Femur (tissue), 1 donor: ENCODE data around the gene SLC16A6.
A peak's percentile ranks its signal among the peaks of the same experiment; 100 is the strongest.
"Not testable (repeated sequence)": the region's sequence is repeated elsewhere in the genome, so short reads cannot be mapped to it uniquely, and the experiment has no call there.

Source experiments
- DNase-seq: peaks from one replicate; pipeline ENCODE4 v3.0.0-alpha.2; 2017

The SLC16A6 gene, protein sequence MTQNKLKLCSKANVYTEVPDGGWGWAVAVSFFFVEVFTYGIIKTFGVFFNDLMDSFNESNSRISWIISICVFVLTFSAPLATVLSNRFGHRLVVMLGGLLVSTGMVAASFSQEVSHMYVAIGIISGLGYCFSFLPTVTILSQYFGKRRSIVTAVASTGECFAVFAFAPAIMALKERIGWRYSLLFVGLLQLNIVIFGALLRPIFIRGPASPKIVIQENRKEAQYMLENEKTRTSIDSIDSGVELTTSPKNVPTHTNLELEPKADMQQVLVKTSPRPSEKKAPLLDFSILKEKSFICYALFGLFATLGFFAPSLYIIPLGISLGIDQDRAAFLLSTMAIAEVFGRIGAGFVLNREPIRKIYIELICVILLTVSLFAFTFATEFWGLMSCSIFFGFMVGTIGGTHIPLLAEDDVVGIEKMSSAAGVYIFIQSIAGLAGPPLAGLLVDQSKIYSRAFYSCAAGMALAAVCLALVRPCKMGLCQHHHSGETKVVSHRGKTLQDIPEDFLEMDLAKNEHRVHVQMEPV

DNA sequence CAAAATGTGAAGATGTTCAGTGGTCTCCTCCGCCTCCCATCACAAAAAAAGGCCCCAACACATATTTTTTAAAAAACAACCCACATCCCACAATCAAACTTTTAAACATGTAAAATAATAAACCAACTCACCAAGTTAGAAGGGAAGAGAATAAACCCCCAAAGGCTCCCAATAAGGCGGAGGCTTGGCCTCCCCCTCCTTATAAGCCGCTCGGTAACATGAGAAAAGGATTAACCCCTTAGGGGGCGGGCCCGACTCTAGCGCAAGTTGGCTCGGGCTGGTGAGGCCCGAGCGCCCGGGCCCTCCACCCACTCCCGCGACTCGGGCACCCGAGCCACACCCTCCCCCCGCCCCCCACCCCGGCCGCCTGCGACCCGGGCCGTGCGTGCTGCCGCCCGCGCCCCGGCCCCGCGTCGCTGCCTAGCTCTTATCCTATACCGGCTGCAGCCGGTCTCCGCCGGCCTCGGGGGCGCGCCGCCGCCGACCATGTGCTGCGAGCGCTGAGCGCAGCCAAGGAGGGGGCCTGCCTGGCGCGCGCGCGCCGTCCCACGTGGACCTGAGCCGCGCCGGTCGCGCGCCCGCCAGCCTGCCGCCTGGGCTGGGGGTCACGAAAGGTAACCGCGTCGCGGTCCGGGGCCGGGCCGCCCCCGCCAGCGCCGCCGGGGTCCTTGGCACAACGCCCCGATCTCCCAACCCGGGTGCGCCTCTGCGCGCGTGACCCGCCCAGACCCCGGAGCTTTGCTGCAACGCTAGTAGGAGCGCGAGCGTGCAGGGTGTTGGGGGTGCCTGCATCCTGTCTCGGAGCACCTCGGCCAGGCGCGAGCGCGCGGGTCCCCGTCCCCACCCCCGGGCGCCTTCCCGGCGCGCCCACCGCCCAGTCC, at the start of gene SLC16A6, which contains the start of gene ARSG:
Gene SLC16A6, minus strand, starts transcription at position 173 of the 881 bp plus-strand sequence. CDS start 12,807 bp downstream, outside the sequence.
Gene ARSG, plus strand, starts transcription at position 541 of the 881 bp plus-strand sequence. CDS start 15,999 bp downstream, outside the sequence.
- DNase-seq = peak; percentile 77

DNA sequence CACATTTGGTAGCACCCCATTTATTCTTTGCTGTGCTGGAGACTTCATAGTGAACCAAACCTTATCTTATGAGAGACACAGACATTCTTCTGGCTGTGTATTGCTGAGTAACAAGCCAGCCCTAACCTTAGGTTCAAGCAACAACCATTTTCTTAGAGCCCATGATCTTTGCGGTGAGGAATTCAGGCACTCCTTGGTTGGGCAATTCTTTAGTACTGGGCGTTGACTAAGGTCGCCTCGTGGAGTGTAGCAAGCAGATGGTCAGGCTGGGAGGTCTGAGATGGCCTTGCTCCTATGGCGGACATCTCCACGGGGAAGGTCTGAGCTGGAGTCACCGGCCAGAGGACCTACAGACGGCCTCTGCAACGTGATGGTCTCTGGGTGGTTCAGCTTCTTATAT, 43.5 kb upstream of the SLC16A6 start:
- no peak for DNase-seq

DNA sequence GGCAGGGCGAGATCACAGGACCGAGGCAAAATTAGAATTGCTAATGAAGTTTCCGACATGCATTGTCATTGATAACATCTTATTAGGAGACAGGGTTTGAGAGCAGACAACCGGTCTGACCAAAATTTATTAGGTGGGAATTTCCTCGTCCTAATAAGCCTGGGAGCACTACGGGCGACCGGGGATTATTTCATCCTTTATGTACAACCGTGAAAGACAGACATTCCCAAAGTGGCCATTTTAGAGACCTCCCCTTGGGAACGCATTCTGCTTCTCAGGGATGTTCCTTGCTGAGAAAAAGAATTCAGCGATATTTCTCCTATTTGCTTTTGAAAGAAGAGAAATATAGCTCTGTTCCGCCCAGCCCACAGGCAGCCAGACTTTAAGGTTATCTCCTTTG, 41.0 kb upstream of the SLC16A6 start:
- not testable (repeated sequence) for DNase-seq

DNA sequence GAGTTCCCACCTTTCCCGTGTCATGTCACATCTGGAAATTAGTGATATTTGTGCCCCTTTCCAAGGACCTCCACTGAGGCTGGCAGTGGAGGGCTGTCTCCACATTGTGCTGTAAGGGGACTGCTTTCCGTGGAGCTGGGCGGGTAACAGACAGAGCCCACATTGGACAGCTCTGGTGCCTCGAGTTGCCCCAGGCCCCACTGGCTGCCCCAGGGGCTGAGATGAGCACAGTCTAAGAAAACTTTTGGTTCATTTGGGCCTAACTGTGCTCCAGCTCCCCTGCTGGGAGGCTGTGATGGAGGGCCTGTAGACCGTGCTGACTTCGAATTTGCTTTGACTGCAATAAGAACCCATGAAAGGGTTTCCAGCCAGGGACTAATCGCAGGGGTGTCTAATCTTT, 38.4 kb upstream of the SLC16A6 start:
- DNase-seq = no peak

DNA sequence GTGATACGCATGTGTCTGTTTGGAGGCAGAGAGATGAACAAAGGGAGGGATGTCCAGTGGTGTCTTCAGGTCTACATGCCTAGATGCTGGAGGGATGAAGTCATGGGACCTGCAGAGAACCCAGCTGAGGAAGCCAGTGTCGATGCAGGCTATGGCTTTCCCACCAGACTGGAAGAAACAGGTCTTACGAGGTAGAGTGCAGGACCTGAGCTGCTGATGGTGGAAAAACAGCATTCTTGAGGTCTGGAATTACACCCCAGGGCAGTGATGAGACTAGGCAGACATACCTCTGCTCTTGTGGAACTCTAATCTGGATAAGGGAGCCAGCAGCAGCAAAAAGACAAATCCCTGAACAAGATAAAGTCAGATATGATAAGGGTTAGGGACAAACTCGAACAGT, 37.7 kb upstream of the SLC16A6 start:
- no peak for DNase-seq

DNA sequence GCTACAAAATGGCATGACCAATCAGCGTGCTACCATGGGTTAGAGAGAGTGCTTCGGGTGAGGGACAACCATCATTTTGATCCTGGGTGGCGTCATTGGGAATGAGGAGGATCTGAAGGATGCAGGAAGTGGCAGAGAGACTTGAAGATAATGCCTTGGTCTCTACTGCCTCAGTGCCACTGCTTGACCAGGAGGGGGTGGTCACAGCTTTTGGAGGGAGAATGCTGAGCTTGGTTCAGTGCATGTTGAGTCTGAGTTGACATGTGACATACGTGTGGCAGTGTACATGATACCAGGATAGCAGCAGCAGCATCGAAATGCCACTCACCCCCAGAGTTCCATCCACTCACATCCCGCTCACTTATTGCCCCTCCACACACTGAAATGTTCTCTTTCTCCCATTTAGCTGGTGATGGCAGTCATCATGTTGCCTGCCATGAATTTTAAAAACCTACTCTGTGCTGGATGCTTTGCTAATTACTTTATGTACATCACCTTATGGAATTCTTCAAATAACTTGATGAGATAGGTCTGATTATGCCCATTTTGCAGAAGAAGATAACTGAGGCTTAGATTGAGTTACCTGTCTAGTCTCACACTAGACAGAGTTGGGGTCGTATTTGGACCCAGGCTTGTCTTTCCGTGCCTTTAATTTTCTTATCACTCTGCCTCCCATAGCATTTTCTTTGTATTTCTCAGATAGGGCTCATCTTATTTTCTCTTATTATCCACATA, 37.1 kb upstream of the SLC16A6 start:
- no peak for DNase-seq

DNA sequence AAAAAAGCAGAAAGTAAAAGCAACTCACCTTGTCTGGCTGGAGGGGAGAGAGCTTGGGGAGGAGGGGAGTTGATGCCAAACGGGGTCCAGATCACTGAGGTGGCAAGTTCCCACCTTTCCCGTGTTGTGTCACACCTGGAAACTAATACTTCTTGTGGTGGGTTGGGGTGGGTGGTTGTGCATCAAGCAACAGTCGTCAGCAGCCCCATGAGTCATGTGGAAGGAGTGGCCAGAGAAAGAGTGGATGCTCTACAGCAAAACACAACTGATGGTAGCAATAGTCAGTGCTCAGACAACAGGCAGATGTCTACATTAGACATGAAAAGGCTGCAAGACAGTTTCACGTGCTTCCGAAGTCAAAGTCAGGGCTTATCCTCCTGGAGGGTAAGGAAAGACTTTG, 35.8 kb upstream of the SLC16A6 start:
- DNase-seq = no peak

DNA sequence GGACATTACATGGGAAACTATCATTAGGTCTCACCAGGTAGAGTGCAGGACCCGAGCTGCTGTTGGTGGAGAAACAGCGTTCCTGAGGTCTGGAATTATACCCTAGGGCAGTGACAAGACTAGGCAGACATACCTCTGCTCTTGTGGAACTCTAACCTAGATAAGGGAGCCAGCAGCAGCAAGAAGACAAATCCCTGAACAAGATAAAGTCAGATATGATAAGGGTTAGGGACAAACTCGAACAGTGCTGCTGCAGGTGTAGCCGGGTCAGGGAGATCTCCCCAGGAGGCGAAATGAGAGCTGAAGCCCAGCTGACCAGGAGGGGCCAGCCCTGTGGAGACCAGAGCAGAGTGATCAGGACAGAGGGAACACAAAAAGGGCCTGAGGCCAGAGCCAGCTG, 35.0 kb upstream of the SLC16A6 start:
- DNase-seq = no peak

DNA sequence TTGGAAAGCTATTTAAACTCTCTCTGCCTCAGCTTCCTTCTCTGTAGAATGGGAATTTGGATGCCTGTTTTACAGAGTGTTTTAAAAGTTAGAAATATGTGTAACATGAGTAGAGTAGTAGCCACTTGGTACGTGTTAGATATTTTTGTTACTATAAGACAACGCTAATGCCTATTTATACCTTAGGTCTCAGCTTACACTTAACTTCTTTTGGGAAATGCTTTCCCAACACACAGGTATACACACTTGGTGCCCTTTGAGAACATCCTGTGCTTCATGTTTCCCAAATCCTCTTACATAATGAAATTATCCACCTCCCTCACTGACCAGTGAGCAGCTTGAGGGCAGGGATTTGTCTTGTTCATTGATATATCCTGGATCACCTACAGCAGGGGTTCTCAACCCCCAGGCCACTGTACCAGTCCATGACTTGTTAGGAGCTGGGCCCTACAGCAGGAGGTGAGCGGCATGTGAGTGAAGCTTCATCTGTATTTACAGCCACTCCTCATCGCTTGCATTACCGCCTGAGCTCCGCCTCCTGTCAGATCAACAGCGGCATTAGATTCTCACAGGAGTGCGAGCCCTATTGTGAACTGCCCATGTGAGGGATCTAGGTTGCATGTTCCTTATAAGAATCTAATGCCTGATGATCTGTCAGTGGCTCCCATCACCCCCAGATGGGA, 33.9 kb upstream of the SLC16A6 start:
- DNase-seq = no peak

DNA sequence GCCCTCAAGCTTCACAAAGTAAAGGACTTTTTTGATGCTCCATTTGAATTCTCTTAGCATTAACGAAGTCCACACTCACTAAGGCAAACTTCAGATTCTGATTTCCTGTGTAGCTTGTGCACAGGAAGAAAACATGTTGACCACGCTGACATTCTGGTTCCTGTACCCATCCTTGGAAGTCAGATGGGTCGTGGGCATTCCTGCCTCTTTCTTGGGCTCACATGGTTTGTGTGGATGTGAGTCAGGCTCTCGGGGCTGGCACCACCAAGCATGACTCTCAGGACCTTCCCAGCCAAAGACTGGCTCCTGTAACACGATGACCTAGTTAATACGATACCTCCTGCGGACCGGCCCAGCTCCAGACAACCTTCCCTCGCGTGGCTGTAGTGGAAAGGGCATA, 33.2 kb upstream of the SLC16A6 start:
- no peak for DNase-seq

DNA sequence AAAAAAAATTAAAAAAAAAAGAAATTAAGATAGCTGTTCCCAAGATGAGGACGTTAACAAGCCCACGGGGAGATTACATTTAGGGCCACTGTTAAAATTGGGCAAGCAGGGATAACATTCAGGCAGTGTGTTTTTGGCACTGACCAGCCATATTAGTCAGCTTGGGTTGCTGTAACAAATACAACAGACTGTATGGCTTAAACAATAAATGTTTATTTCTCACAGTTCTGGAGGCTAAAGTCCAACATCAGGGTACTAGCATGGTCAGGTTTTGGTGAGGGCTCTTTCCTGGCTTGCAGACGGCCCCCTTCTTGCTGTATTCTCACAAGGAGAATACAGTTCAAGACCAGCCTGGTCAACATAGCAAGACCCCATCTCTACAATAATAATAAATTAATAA, 31.7 kb upstream of the SLC16A6 start:
- DNase-seq = no peak

DNA sequence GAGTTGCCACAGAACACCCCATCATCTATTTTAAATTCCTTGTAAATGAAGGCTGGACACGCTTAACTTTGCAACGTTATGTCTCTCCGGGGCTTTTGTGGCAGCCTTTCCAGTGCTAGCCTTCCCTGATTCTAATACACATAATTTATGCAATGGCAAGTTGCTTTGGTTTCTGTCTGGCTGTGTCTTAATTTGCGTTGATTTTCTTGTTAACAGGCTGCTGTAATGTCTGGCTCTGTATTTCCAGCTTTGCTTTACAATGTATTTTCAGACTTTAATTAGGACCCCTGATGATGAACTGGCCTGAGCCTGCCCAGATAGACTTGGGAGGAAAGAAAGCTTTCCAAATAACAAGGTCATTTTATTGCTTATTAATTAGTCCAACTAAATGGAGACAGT, 30.6 kb upstream of the SLC16A6 start:
- DNase-seq = no peak

DNA sequence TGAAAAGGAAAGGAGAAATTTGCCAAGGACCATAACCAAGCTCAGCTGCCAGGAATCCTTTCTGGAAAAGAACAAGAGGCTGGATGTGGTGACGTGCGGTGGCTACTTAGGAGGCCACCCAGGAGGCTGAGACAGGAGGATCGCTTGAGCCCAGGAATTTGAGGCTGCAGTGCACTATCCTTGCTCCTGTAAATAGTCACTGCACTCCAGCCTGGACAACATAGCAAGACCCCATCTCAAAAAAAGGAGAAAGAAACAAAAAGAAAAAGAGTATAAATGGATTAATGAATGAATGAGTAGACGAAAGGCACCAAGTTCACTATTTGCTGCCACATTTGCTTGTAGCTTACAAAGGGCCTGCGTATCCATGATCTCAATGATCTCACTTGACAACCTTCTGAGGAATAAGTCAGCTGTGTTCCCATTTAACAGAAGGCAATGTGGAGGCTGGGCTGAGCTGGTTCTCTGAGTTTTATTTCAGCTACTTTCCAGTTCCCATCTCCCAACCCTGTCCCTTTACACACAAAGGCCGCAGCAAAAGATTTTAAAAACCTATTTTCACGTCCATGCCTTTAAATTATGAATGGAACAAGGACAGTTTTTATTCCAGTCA, 30.1 kb upstream of the SLC16A6 start:
- DNase-seq = no peak

DNA sequence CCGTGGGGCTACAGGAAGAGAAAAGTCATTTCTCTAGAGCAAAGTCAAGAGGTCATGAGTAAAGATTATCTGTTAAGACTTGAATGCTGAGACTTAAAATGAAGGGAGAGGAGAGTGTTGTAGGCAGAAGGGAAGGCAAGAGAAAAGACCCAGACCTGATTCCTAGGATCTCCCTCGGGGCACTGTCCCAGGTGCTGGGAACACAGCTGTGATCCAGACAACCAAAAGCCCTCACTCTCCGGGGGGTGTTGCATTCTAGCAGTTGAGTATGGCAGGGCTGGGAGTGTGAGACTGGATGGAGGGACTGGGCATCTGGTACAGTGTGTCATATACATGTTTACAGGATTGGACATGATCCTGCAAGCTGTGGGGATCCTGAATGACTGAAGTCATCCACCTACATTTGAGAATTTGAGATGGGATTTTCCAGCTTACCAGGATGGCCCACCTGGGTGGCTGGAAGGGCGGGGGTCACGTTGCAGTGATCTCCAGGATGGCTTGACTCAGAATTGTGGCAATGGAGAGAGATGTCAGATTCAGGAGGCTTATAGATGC, 29.5 kb upstream of the SLC16A6 start:
- DNase-seq = no peak

DNA sequence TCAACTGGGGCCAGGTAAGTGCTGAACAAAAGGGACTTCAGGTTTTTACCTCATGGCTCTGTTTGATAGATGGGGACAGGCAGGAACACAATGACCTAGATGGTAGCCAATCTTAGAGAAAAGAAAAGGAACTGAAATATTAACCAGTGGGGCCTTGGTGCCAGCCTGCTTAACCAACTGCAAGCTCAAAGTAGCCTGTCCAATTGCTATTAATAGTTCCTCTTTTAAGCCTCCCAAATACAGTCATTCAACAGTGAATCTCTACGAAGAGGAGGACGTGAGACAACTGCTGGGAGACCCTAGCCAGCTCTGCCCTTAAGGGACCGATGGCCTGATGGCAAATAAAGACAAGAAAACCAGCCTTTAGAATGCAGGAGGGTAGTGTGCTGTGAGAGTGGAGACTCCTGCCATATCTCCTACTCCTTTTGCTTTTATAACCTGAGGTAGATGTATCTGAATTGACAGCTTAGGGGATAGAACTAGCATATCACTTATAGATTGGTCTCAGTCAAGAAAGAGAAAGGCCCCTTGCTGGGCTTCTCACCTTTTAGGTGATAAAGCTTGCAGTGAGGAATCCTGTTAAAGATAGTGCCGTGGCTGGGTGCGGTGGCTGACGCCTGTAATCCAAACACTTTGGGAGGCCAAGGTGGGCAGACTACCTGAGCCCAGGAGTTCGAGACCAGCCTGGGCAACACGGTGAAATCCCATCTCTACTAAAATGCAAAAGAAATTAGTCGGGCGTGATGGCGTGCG, 28.7 kb upstream of the SLC16A6 start:
- DNase-seq = no peak

DNA sequence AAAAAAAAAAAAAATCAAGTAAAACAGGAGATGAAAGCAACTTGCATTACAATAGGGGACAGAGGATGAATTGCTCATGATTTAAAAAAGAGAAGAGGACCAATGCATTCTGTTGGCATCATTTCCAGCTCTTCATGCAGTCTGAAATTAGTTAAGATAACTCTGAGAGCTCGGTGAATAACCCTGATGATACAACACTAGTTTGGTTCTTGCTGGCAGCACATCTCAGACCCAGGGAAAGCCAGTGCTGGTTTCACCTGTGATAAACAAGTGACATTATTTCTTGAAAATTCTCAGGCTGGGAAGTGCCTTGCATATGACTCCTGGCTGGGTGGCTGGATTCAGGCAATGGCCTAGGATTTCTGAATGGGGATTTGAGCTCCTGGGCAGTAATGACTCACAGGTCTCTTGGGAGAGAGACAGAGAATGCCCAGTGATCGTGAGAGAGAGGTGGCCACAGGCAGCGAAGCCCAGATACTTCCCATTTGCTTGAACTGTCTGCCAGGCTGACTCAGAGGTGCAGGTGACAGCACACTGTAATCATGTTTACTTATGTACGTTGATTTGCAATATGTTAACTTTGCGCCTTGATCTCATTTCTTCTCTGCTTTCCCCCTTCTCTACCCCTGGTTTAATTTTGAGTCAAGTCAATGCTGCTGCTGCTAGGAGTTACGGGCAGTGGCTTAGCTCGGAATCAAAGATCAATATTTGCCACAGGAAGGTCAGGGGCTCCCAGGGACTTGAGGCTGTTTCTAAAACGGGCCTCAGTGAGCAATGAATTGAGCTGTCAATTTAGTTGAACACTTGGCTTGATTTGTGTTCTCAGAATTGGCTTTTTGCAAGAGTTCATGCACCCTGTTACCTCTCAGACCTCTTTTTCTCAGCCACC, 27.4 kb upstream of the SLC16A6 start:
- no peak for DNase-seq

DNA sequence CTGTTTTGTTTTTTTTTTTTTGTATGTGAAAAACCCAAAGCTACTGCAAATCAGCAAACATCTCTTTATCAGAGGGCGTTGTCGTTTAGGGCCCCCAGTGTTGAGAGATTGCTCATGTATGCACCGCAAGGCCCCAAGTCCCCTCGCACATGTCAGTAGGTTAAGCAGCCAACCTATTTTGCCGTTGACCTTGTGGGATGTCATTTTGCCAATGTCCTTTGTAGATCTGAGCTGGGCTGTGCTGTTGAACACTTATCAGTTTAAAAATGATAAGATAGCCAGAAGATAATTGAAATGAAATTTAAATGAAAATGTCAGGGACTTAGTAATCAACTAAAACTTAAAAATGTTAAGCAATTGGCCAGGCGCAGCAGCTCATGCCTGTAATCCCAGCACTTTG, 26.5 kb upstream of the SLC16A6 start:
- no peak for DNase-seq

DNA sequence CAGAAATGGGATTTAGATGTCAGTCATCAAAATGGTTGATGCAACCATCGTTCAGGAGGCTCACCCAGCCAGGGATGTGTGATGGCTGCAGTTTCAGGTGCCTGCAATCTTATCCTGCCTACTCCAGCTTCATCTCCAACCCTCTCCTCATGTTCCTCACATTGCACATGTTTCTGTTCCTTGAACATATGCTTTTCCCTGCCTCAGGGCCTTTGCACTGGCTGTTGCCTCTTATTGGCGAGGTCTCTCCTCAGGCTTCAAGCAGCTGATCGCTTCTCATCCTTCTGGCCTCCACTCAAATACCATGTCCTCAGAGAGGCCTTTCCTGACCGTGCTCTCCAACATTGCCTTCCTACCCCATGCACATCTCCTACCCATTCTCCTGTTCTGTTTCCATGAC, 25.0 kb upstream of the SLC16A6 start:
- no peak for DNase-seq

DNA sequence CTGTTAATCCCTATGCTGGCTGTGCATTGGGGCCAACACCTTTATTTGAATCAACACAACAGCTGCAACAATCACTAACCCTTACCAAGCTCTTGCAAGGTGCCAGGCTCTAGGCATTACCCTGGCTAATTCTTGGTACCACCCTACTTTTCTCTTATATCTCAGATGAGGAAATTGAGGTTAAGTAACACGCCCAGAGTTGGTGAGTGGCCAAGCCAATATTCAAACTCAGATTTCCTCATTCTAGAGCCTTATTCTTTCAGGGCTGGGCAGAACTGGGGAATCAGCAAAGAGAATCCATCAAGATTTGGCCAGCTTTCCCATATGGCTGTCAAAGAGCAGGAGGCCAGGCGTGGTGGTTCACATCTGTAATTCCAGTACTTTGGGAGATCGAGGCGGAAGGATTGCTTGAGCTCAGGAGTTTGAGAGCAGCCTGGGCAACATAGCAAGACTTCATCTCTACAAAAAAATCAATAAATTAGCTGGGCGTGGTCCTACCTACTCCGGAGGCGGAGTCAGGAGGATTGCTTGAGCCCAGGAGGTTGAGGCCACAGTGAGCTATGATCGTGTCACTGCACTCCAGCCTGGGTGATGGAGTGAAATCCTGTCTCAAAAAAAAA, 24.1 kb upstream of the SLC16A6 start:
- DNase-seq = no peak
